ENCODE measurements around the gene BTBD16. TPM values are rescaled to one million over a fixed set of nuclear protein-coding genes. Genes with fewer than 3 reads are reported as not detected.

Gene BTBD16
- total RNA-seq, 4 donors from 2014 or later: 0.42 to 1.2 TPM; not detected in 2

DNA sequence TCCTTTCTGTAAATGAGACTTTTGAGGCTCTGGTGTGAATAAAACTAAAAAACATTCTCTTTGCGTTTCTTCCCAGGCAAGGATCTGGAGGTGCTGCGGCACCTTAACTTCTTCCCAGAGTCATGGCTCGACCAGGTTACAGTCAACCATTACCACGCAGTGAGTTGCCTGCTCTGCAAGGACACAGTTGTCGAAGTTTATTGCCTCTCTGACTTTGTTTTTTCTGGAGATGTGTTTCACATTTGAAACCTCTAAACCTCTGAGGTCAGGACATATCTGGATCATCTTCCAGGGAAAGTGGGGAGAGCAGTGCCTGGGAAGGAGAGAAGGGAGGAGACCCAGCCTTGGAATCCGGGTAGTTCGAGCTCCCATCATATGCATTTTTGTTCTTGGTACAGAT is 60.0 kb downstream of the BTBD16 start:
- Histone ChIP-seq H3K27ac (peak overlapping the region; percentile 22 to 86 (median 54)), H3K9me3 (no peaks in the 10 kb centered on the region), H3K4me1 (peaks cover 0 to 35% (median 9%) of the 10 kb centered on the region in 4 donors), H3K4me3 (no peak overlapping the region), H3K27me3 (no peaks in the 10 kb centered on the region), H3K36me3 (no peaks in the 10 kb centered on the region)
- no peak for DNase-seq (ENCODE audit: low spot score in 2 of 2)
- TF ChIP-seq, protein P1, sequence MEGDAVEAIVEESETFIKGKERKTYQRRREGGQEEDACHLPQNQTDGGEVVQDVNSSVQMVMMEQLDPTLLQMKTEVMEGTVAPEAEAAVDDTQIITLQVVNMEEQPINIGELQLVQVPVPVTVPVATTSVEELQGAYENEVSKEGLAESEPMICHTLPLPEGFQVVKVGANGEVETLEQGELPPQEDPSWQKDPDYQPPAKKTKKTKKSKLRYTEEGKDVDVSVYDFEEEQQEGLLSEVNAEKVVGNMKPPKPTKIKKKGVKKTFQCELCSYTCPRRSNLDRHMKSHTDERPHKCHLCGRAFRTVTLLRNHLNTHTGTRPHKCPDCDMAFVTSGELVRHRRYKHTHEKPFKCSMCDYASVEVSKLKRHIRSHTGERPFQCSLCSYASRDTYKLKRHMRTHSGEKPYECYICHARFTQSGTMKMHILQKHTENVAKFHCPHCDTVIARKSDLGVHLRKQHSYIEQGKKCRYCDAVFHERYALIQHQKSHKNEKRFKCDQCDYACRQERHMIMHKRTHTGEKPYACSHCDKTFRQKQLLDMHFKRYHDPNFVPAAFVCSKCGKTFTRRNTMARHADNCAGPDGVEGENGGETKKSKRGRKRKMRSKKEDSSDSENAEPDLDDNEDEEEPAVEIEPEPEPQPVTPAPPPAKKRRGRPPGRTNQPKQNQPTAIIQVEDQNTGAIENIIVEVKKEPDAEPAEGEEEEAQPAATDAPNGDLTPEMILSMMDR (IDR thresholded peaks at IDR 0.05): no peak
- no peak for TF ChIP-seq EP300 (IDR thresholded peaks at IDR 0.05)
- no peak for TF ChIP-seq POLR2A (IDR thresholded peaks at IDR 0.05)
- WGBS, 2 donors: 34 to 42% methylated on average over 7 of the region's 7 CpGs

DNA sequence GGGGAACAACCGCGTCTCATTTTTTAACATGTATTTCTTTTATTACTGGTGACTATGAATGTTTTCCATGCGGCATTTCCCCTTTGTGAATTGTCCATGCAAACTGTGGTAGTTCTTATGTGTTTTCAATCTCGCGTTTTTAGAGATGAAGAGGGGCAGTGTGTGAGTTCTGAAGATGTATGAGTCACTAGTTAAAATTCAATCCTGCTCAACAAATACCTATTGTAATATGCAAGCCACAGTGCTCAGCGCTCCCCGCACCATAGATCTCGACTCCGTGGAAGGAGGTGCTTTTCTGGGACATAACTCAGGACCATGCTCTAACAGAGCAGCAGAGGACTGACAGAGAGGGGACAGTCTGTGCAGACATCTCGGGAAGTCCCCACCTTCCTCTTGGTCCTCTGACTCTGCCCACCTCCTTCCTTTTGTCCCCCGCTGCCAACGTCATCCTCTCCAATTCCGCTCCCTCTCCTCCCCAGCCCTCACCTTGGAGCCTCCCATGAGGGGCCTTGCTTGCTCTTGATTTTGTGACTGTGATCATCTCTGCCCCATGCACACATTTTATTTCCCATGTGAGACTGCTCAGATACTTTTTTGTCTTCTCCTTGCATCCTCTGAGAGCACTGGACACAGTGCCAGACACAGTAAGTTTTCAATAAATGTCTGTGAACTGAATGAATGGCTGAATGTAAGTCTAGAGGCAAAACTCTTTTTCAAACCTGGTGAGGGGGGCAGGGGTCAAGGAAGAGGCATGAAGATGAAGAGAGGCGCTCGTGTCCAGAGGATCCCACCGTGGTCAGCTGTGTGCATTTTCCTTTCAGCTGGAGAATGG is 60.7 kb downstream of the BTBD16 start:
- H3K27ac ChIP-seq: peak overlapping the region; percentile 22 to 86 (median 52)
- H3K36me3 ChIP-seq: no peaks in the 10 kb centered on the region
- H3K4me1 ChIP-seq: peaks cover 0 to 35% (median 9%) of the 10 kb centered on the region in 4 donors
- no peak overlapping the region for H3K4me3 ChIP-seq
- 40 to 44% methylated on average over 16 of the region's 16 CpGs for WGBS, 2 donors
- DNase-seq (ENCODE audit: low spot score in 2 of 2): no peak
- TF ChIP-seq EP300 (IDR thresholded peaks at IDR 0.05) (peak in 1 of 2 donors; percentile 27), POLR2A (IDR thresholded peaks at IDR 0.05) (no peak)
- TF ChIP-seq, protein P1 (IDR thresholded peaks at IDR 0.05): no peak
- no peaks in the 10 kb centered on the region for H3K9me3 ChIP-seq
- H3K27me3 ChIP-seq: no peaks in the 10 kb centered on the region

DNA sequence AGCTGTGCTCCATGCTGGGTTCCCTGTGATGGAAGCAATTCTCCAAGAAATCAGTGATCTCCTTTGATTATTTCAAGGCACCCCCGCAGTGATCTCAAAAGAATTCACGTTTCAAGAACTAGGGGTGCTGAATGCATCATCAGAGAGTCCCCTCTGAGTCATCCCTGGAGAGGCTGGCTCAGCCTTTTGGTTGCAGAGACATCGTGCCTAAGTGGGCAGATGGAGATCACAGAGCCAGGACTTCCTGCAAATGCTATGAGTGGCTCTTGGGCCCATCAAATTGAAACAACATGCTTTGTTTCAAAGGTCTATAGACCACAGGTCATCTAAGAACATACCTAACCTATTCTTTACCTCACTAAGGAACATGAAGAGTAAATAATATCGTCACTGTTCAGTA is 61.9 kb downstream of the BTBD16 start:
- DNase-seq (ENCODE audit: low spot score in 2 of 2): no peak
- Histone ChIP-seq H3K9me3 (no peaks in the 10 kb centered on the region), H3K36me3 (no peaks in the 10 kb centered on the region), H3K27me3 (no peaks in the 10 kb centered on the region), H3K4me1 (peaks cover 0 to 35% (median 9%) of the 10 kb centered on the region in 4 donors), H3K27ac (peak overlapping the region in 2 of 4 donors; percentile 78 to 86), H3K4me3 (no peak overlapping the region)
- TF ChIP-seq, protein P1 (IDR thresholded peaks at IDR 0.05): no peak
- TF ChIP-seq EP300 (IDR thresholded peaks at IDR 0.05): no peak
- no peak for TF ChIP-seq POLR2A (IDR thresholded peaks at IDR 0.05)
- 63 to 78% methylated on average over 4 of the region's 4 CpGs for WGBS, 2 donors

DNA sequence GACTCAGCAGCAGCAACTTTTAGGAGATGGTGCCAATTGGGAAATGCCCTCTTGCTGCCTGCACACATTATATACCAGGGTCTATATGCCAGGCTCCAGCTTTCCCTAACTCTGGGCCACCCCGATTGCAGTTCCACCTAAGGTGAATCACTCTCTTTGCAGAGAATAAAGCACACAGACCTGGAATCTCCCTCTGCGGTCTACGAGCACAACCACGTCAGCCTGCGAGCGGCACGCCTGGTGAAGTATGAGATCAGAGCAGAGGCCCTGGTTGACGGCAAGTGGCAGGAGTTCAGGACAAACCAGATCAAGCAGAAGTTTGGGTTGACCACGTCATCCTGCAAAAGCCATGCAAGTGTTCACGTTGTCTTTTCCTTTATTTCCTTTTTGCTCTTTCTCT is 65.2 kb downstream of the BTBD16 start:
- peaks cover 0 to 13% (median 0%) of the 10 kb centered on the region in 4 donors for H3K4me1 ChIP-seq
- no peak overlapping the region for H3K4me3 ChIP-seq
- DNase-seq (ENCODE audit: low spot score in 2 of 2): no peak
- no peaks in the 10 kb centered on the region for H3K36me3 ChIP-seq
- H3K27me3 ChIP-seq: no peaks in the 10 kb centered on the region
- no peak overlapping the region for H3K27ac ChIP-seq
- no peak for TF ChIP-seq EP300 (IDR thresholded peaks at IDR 0.05)
- WGBS, 2 donors: 93 to 94% methylated on average over 10 of the region's 10 CpGs
- no peaks in the 10 kb centered on the region for H3K9me3 ChIP-seq

DNA sequence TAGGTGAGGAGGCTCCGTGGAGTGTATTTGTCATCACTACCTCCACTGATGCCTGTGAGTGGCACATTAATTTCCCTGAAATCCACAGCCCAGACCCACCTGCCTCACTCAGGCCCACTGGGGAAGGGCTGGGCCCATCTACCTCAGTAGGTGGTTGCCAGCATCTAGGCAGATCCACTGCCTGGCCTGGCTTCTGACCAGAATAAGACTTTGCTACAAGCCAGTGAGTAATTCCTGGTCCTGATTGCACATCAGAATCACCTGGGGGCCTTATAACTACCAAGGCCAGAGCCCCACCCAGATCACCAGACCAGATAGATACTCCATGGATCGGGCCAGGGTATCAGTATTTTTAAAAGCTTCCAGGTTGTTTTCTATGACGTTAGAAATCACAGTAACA is 65.9 kb downstream of the BTBD16 start:
- 82 to 84% methylated on average over 3 of the region's 3 CpGs for WGBS, 2 donors
- TF ChIP-seq, protein P1 (IDR thresholded peaks at IDR 0.05): no peak
- TF ChIP-seq POLR2A (IDR thresholded peaks at IDR 0.05) (no peak), EP300 (IDR thresholded peaks at IDR 0.05) (no peak)

More for the DNA sequence above, 65.9 kb downstream of the BTBD16 start:
- Histone ChIP-seq H3K9me3 (no peaks in the 10 kb centered on the region), H3K4me3 (no peak overlapping the region), H3K27ac (no peak overlapping the region), H3K4me1 (peaks cover 0 to 11% (median 0%) of the 10 kb centered on the region in 4 donors), H3K36me3 (no peaks in the 10 kb centered on the region), H3K27me3 (no peaks in the 10 kb centered on the region)
- no peak for DNase-seq (ENCODE audit: low spot score in 2 of 2)

Data from tibial nerve (tissue), 4 donors.